HG03565 (cell line): ENCODE results near the gene FAM117A.
"Not testable (repeated sequence)": the region's sequence is repeated elsewhere in the genome, so short reads cannot be mapped to it uniquely, and the experiment has no call there.

Source experiments
- ATAC-seq: cut with Tn5 transposase; IDR thresholded peaks from one replicate; pipeline ENCODE4 v1.9.1; 2021; ENCODE audit warnings: mild to moderate bottlenecking, moderate library complexity; ENCODE audit not compliant: unreplicated experiment

Gene FAM117A

GRCh38 chr17:49681106-49681979 is 82.6 kb downstream of the FAM117A start:
- ATAC-seq = no peak

- ATAC-seq = no peak
Observed at GRCh38 chr17:49680314-49680713, 83.6 kb downstream of the FAM117A start.

- ATAC-seq = peak; percentile 54
Observed at GRCh38 chr17:49677933-49678847, 85.7 kb downstream of the FAM117A start, which contains the start of gene SPOP. SPOP (minus strand) TSS chr17:49678097; CDS start chr17:49622810, 55,287 bp downstream.

- ATAC-seq = peak; percentile 45
Observed at GRCh38 chr17:49677134-49677932, 86.6 kb downstream of the FAM117A start.

GRCh38 chr17:49676276-49676868 is 87.6 kb downstream of the FAM117A start:
- ATAC-seq = peak; percentile 55

- no peak for ATAC-seq
Observed at GRCh38 chr17:49674507-49674906, 89.4 kb downstream of the FAM117A start.

- not testable (repeated sequence) for ATAC-seq
Observed at GRCh38 chr17:49673679-49674078, 90.3 kb downstream of the FAM117A start.

- no peak for ATAC-seq
Observed at GRCh38 chr17:49670641-49671040, 93.3 kb downstream of the FAM117A start.

GRCh38 chr17:49670002-49670401 is 93.9 kb downstream of the FAM117A start:
- ATAC-seq = no peak

GRCh38 chr17:49667854-49668253 is 96.1 kb downstream of the FAM117A start:
- ATAC-seq = no peak

- no peak for ATAC-seq
Observed at GRCh38 chr17:49664706-49665211, 99.2 kb downstream of the FAM117A start.
